GM23248 (cell line): Measurements from ENCODE around the gene ZNF236. TPM values are rescaled to one million over a fixed set of nuclear protein-coding genes. Genes with fewer than 3 reads are reported as not detected.

Experiments used
- DNase-seq: peaks from one replicate; pipeline ENCODE4 v3.0.0-alpha.2; 2015
- H2AFZ ChIP-seq: fragments of 200-600 bp; sonication (generic); 2 replicates; pipeline ENCODE4 v1.6.1; 2016; ENCODE audit warnings: antibody characterized with exemption
- H3F3A ChIP-seq: fragments of 200-600 bp; sonication (generic); 2 replicates; pipeline ENCODE4 v1.6.1; 2016; ENCODE audit warnings: mild to moderate bottlenecking, antibody characterized with exemption, mixed run types; ENCODE audit not compliant: insufficient read depth
- H3K27ac ChIP-seq: fragments of 200-600 bp; sonication (generic); 2 replicates; pipeline ENCODE4 v1.5.1; 2016; ENCODE audit warnings: mild to moderate bottlenecking
- H3K27me3 ChIP-seq: fragments of 200-600 bp; sonication (generic); replicated peaks from 2 replicates; pipeline ENCODE4 v1.6.1; 2016; ENCODE audit warnings: mild to moderate bottlenecking; ENCODE audit not compliant: insufficient read depth
- H3K36me3 ChIP-seq: fragments of 200-600 bp; sonication (generic); 2 replicates; pipeline ENCODE4 v1.6.1; 2016; ENCODE audit warnings: low read depth, mild to moderate bottlenecking
- H3K4me1 ChIP-seq: fragments of 200-600 bp; sonication (generic); 2 replicates; pipeline ENCODE4 v1.6.1; 2016; ENCODE audit warnings: mild to moderate bottlenecking; ENCODE audit not compliant: insufficient read depth
- H3K4me2 ChIP-seq: fragments of 200-600 bp; sonication (generic); one replicate; pipeline ENCODE4 v1.6.1; 2016; ENCODE audit warnings: mild to moderate bottlenecking; ENCODE audit not compliant: unreplicated experiment
- H3K4me3 ChIP-seq: fragments of 200-600 bp; sonication (generic); 2 replicates; pipeline ENCODE4 v1.5.1; 2016; ENCODE audit warnings: mild to moderate bottlenecking
- H3K79me2 ChIP-seq: fragments of 200-600 bp; sonication (generic); 2 replicates; pipeline ENCODE4 v1.6.1; 2016; ENCODE audit warnings: mild to moderate bottlenecking; ENCODE audit not compliant: insufficient read depth
- H3K9ac ChIP-seq: fragments of 200-600 bp; sonication (generic); 2 replicates; pipeline ENCODE4 v1.6.1; 2016; ENCODE audit warnings: mild to moderate bottlenecking
- H3K9me2 ChIP-seq: fragments of 200-600 bp; sonication (generic); 2 replicates; pipeline ENCODE4 v1.6.1; 2016; ENCODE audit warnings: mixed run types, mild to moderate bottlenecking, moderate library complexity; ENCODE audit not compliant: insufficient read depth
- H3K9me3 ChIP-seq: fragments of 200-600 bp; sonication (generic); one replicate; pipeline ENCODE4 v1.6.1; 2017; ENCODE audit warnings: low read depth
- H4K20me1 ChIP-seq: fragments of 200-600 bp; sonication (generic); 2 replicates; pipeline ENCODE4 v1.6.0; 2016; ENCODE audit not compliant: insufficient read depth
- EZH2 ChIP-seq: fragments of 200-600 bp; sonication (generic); IDR thresholded peaks from 2 replicates; pipeline ENCODE4 v1.6.1; 2018; ENCODE audit warnings: antibody characterized with exemption, mild to moderate bottlenecking; ENCODE audit not compliant: insufficient read depth, poor library complexity, severe bottlenecking
- EZH2phosphoT487 ChIP-seq: fragments of 200-600 bp; sonication (generic); IDR thresholded peaks from 2 replicates; pipeline ENCODE4 v1.6.1; 2018; ENCODE audit warnings: antibody characterized with exemption, moderate library complexity, mild to moderate bottlenecking, low read depth; ENCODE audit not compliant: insufficient read depth
- WGBS, 2 experiments: methylation state at CpG; one replicate each; pipeline ENCODE4 v1.1.6; 2015 to 2017; ENCODE audit warnings: low lambda C conversion rate in 2 of 2, low coverage in 1 of 2; ENCODE audit errors: missing lambda C conversion rate in 2 of 2; 5-methylcytosine and 5-hydroxymethylcytosine counted together
- in situ Hi-C: fragments of 300-500 bp; cut with MboI; formaldehyde crosslinking; loops from 2 replicates; pipeline ENCODE4 v1.15.0; 2020
- polyA plus RNA-seq: library from polyadenylated mRNA; unstranded; fragments of >200 nt; fragmentation: Nextera tagmentation; extraction: Ambion mirVana; gene quantifications from 2 replicates; pipeline ENCODE4 v1.2.1, GENCODE V29; 2016
- total RNA-seq: library from RNA; depleted of rRNA; stranded (reverse); fragments of >200 nt; shearing (Covaris generic); gene quantifications from 2 replicates; pipeline ENCODE4 v1.2.3, GENCODE V29; 2014

ZNF236 gene
- total and polyA plus RNA-seq, 2 experiments from 2014 or later, result 4.6 to 12.4 TPM

DNA sequence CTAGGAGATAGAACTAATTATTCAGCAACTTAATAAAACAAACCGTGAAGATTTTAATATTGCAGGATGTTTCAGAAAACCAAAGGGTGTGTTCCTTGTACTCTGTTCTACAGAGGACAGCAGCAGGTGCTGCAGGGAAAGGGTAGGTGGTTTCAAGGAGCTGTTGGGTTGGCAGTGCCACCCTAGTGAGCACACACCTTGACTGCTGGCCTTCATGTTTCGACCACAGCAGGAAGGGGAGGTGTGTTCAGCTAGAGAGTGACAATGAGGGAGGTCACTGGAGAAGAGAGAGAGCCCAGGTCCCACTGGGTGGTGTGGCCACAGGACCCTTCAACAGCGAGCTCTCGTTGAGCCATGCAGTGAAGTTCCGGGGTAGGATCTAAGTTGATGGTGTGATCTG, 98.6 kb downstream of the ZNF236 start:
- no peak overlapping the region for H3K27ac ChIP-seq
- H3K79me2 ChIP-seq, result peaks cover 2% of the 10 kb centered on the region; the same call in 1 of the 2 replicates
- H3K4me3 ChIP-seq, result no peak overlapping the region
- 97% methylated on average over 5 of the region's 5 CpGs for WGBS, 2 experiments
- H3K4me1 ChIP-seq, result no peaks in the 10 kb centered on the region
- H2AFZ ChIP-seq, result no peak overlapping the region
- in situ Hi-C loops, result no loop called here
- H3K9me2 ChIP-seq, result no peaks in the 10 kb centered on the region
- no peak overlapping the region for H3K9ac ChIP-seq
- H3K4me2 ChIP-seq, result no peak overlapping the region
- DNase-seq, result no peak
- TF ChIP-seq EZH2phosphoT487 (no peak), EZH2 (no peak)
- no peaks in the 10 kb centered on the region for H3F3A ChIP-seq
- H3K27me3 ChIP-seq, result no peaks in the 10 kb centered on the region
- peaks cover 20% of the 10 kb centered on the region for H3K36me3 ChIP-seq
- no peaks in the 10 kb centered on the region for H4K20me1 ChIP-seq
- no peaks in the 10 kb centered on the region for H3K9me3 ChIP-seq

GRCh38 chr18:76922107-76922506, 99.8 kb downstream of the ZNF236 start:
- no peak for TF ChIP-seq EZH2phosphoT487
- no peak for TF ChIP-seq EZH2
- no peak overlapping the region for H3K27ac ChIP-seq
- H3K79me2 ChIP-seq, result peaks cover 4% of the 10 kb centered on the region; the same call in 1 of the 2 replicates
- no peaks in the 10 kb centered on the region for H3K9me3 ChIP-seq
- no peak overlapping the region for H3K9ac ChIP-seq
- H3K4me1 ChIP-seq, result no peaks in the 10 kb centered on the region
- H3K27me3 ChIP-seq, result no peaks in the 10 kb centered on the region
- H2AFZ ChIP-seq, result no peak overlapping the region
- no peaks in the 10 kb centered on the region for H4K20me1 ChIP-seq
- peaks cover 19% of the 10 kb centered on the region for H3K36me3 ChIP-seq
- in situ Hi-C loops, result no loop called here
- no peaks in the 10 kb centered on the region for H3F3A ChIP-seq
- whole genome bisulfite sequencing, 2 experiments, result 20 to 35% methylated on average over 10 of the region's 10 CpGs
- peak; percentile 79 for DNase-seq
- no peaks in the 10 kb centered on the region for H3K9me2 ChIP-seq
- H3K4me2 ChIP-seq, result no peak overlapping the region
- no peak overlapping the region for H3K4me3 ChIP-seq

DNA sequence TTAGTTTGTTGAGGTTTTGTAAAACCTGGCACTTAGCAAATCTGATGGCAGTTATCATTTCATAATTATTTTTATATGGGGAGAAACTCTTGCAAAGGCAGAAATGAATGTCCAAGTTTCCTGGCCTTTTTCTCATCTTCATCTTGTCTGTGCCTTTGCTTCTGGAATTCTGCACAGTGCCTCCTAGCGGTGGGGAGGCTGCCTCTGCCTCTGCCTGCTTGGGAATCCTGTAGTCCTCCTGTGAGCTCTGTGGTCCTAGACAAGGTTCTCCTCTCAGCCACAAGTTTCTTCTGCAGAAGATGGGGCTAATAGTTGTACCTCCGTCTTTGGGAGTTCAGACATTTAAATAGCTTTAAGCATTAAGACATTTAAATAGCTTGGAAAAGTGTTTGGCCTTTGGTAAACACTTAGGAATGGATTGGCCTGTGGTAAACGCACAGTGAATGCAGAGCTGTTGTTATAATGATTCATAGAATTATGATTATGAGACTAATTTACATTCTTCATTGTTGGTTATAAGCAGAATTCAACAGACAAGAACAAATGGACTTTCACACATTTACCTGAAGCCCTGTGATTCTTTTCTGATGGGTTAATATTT, 101.2 kb downstream of the ZNF236 start:
- DNase-seq, result peak; percentile 7

DNA sequence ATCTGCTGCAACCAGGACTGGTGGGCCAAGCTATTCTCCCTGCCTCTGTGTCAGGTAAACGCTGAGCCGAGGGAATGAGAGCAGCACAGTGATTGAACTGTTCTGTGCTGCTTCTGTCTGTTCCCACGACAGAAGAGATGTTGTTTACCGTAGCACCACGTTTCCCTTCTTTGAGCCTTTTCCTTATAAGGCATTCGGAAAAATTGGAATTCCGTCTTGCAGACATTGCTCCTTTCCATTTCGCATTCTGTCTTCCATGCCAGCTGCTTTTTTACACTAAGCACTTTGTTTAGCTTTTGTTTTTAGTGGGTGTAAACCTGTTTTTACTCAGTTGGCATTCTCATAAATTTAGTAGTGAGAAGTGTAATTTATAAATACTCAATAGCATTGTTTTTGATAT, 103.1 kb downstream of the ZNF236 start:
- TF ChIP-seq EZH2 (no peak), EZH2phosphoT487 (no peak)
- H3K9me3 ChIP-seq, result no peaks in the 10 kb centered on the region
- in situ Hi-C loops, result no loop called here

More for the DNA sequence above, 101.2 kb downstream of the ZNF236 start:
- Histone ChIP-seq H3K79me2 (peaks cover 4% of the 10 kb centered on the region; the same call in 1 of the 2 replicates), H3K4me1 (no peaks in the 10 kb centered on the region), H3K36me3 (peaks cover 28% of the 10 kb centered on the region), H3K27ac (no peak overlapping the region), H3K4me3 (no peak overlapping the region), H2AFZ (no peak overlapping the region), H4K20me1 (no peaks in the 10 kb centered on the region), H3K4me2 (no peak overlapping the region), H3F3A (no peaks in the 10 kb centered on the region), H3K27me3 (no peaks in the 10 kb centered on the region), H3K9me2 (no peaks in the 10 kb centered on the region), H3K9me3 (no peaks in the 10 kb centered on the region), H3K9ac (no peak overlapping the region)
- 56 to 63% methylated on average over 3 of the region's 3 CpGs for WGBS, 2 experiments
- TF ChIP-seq EZH2 (no peak), EZH2phosphoT487 (no peak)
- in situ Hi-C loops, result no loop called here

More for the DNA sequence above, 103.1 kb downstream of the ZNF236 start:
- no peaks in the 10 kb centered on the region for H4K20me1 ChIP-seq
- no peak overlapping the region for H3K9ac ChIP-seq
- H3F3A ChIP-seq, result no peaks in the 10 kb centered on the region
- H3K27ac ChIP-seq, result no peak overlapping the region
- H3K4me2 ChIP-seq, result no peak overlapping the region
- no peaks in the 10 kb centered on the region for H3K4me1 ChIP-seq
- no peak for DNase-seq
- H3K9me2 ChIP-seq, result no peaks in the 10 kb centered on the region
- H3K27me3 ChIP-seq, result no peaks in the 10 kb centered on the region
- peaks cover 4% of the 10 kb centered on the region; the same call in 1 of the 2 replicates for H3K79me2 ChIP-seq
- 93 to 94% methylated on average over 8 of the region's 8 CpGs for WGBS, 2 experiments
- no peak overlapping the region for H2AFZ ChIP-seq
- H3K4me3 ChIP-seq, result no peak overlapping the region
- H3K36me3 ChIP-seq, result peaks cover 37% of the 10 kb centered on the region
